ENCODE data around the gene SC5D.

- no peak for TF ChIP-seq POLR2A (IDR thresholded peaks at IDR 0.05)
- no peak for TF ChIP-seq CTCF (IDR thresholded peaks at IDR 0.05)
- TF ChIP-seq EP300 (IDR thresholded peaks at IDR 0.05): no peak
- TF ChIP-seq POLR2AphosphoS5 (IDR thresholded peaks at IDR 0.05): no peak
Measured at GRCh38 chr11:121308816-121309215, 16.2 kb downstream of the SC5D start.
